Hematopoietic multipotent progenitor cell treated with erythropoietin and hydrocortisone succinate and interleukin-3 and kit ligand, for 6 days (in vitro differentiated cells): ENCODE results near the gene RNF111.

Experiments
- DNase-seq: peaks from one replicate; pipeline ENCODE4 v3.0.0-alpha.2; 2015

Gene RNF111

DNA sequence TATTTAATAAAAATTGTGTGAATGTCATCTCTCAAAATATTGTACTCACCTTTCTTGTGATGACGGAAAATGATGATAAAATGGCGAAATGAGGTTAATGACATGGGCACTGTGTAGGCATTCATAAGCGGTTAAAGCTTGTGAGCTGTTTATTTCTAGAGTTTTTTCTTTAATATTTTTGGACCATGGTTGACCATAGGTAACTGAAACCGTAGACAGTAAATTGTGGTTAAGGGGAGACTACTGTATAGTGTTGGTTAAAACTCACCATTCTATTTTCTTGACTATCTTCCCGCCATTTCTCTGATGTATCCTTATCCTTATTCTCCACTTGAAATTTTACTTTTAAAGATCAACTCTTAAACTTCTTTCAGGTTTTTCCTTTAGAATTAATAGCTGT is 14.5 kb downstream of the RNF111 start:
- no peak for DNase-seq

DNA sequence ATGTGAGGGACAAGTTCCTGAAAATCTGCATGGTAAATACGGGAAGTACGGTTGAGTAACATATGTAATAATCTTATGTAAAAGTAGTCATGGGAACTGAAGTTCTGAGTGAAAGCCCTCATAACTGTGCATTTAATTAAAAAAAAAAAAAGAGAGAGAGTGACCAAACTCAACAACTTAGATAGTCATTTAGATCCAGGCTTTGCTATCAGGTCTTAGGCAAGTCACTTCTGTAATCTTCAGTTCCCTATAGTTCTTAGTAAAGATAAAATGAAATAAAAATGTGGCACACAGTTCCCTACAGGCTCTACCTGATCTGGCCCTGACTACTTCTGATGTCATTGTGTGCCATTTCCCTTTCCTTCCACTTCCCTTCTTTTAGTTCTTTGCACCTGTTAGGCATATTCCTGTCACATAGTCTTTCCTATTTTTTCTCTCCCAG is 15.0 kb downstream of the RNF111 start:
- DNase-seq, result peak; percentile 69

DNA sequence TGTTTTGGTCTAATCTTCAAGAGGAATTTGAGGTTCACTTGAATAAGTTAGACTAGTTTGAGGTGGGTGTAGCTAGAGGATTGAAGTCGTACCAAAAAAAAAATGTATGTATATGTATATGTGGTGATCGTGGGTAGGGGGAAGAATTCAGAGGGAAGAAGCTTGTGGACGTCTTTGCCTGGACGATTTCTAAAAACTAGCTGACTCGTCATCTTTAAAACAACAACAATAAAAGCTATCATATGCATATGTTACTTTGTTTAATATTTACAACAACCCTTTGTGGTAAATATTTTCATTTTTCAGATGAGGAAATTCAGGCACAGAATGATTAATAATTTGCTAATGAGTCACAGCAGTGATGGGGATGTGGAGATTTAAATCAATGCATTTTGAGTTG is 18.1 kb downstream of the RNF111 start:
- no peak for DNase-seq

DNA sequence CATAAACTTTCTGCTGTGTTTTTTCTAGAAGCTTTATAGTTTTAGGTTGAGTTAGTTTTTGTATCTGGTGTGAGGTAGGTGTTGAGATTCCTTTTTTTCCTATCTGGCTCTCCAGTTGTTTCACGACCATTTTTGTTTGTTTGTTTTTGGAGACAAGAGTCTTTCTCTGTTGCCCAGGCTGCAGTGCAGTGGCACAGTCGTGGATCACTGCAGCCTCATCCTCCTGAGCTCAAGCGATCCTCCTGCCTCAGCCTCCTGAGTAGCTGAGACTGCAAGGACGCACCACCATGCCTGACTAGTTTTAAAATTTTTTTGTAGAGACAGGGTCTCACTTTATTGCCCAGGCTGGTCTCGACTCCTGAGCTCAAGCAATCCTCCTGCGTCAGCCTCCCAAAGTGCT is 20.6 kb downstream of the RNF111 start:
- DNase-seq, result no peak

DNA sequence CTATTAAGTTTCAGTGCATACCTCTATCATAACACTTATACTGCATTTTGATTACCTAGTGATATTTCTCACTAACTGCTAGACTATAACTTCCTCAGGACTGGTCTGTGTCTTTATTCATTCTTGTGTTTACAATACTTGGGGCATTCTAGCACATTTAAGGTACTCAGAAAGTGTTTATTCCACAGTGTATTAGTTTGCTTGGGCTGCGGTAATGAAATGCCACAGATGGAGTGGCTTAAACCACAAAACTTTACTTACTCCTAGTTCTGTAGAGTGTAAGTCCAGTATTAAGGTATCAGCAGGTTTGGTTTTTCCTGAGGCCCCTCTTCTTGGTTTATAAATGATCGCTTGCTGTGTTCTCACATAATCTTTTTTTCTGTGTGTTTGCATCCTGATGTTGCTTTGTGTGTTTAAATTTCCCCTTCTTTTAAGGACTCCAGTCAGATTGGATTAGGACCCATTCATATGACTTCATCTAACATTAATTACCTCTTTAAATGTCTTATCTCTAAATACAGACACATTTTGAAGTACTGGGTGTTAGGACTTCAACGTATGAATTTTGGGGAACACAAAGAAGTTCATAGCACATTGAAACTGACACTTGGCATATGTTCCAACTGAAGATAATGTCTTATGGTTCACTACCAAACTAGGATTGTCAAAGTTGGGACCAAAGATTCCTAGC is 23.9 kb downstream of the RNF111 start:
- peak; percentile 91 for DNase-seq

DNA sequence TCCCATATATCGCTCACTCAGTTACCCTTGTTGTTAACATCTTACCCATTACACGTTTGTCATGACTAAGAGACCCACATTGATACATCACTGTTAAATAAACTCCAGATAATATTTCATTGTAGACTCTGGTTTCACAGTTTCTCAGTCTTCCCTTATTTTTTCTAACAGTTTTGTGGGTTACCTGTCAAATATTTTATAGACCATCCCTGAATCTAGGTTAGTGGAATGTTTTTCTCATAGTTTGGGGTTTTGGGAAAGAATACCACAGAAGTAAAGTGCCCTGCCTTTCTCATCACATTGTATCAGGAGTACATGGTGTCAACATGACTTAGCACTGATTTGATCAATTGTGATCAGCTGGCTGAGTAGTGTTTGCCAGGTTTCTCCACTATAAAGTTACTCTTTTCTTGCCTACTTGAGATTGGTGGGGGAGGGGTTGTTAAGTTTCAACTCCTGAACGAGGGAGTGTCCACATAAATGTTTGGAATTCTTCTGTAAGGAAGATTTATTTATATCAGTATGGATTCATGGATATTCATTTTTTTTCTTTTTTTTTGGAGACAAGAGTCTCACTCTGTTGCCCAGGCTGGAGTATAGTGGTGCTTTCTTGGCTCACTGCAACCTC is 25.9 kb downstream of the RNF111 start:
- DNase-seq, result no peak

DNA sequence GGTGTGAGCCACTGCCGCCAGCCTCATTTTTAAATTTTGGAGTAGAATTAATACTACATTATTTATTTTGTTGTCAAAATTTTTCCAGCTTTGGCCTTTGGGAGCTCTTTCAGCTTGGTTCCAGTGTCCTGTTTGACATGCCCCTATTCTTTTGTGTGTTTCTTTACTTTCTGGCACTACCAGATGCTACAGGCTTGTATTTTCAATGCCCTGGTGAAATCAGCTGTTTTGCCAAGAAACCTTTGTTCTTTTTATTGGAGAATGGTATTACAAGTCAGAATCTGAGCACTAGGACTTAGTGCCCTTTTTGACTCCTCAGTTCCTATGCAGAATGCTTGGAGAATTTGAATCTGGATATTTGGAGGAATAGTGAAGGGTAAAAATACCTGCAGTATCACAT is 26.6 kb downstream of the RNF111 start:
- DNase-seq, result no peak

DNA sequence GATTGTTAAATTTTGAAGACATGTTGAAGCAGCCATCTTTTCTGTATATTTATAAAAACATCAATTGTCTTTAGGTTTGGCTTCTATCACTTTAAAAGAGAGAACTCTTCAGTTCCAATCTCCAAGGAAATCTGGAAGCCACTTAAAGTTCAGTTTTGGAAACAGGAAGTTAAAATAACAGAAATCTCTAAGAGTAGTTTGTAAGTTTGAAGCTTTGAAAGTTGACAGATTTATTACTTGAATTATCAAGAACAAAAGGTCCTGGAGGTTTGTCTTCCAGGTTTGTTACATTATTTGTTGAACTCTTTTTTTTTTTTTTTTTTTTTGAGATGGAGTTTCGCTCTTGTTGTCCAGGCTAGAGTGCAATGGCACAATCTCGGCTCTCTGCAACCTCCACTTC is 30.0 kb downstream of the RNF111 start:
- DNase-seq, result peak; percentile 25

DNA sequence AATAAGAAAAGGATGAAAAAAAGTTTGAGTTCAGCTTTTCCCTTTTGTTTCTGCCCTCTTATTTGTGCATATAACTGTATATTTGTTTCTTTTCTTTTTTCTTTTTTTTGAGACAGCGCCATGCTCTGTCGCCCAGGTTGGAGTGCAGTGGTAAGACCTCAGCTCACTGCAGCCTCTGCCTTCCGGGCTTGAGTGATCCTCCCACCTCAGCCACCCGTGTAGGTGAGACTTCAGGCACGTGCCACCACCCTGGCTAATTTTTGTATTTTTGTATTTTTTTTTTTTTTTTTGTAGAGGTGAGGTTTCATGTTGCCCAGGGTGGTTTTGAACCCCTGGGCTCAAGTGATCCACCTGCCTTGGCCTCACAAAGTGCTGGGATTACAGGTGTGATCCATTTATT is 31.4 kb downstream of the RNF111 start:
- no peak for DNase-seq

DNA sequence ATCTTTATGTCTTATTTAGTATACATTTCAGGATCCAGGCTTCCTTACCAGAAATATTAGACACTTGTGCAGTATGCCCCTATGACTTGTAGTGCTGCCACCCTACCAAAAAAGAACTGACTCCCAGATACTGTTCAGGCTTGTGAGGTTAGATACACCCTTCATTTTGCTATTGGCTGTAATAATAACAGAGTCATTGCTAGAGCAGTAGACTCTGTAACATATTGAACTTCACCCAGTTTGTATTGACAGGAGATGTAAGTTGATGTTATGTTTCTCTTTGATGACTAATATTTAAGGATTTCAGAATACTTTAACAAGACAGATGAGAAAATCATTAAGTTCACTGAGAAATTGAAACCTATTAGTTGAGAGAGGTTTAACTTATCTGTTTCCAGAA is 32.9 kb downstream of the RNF111 start:
- DNase-seq, result no peak

DNA sequence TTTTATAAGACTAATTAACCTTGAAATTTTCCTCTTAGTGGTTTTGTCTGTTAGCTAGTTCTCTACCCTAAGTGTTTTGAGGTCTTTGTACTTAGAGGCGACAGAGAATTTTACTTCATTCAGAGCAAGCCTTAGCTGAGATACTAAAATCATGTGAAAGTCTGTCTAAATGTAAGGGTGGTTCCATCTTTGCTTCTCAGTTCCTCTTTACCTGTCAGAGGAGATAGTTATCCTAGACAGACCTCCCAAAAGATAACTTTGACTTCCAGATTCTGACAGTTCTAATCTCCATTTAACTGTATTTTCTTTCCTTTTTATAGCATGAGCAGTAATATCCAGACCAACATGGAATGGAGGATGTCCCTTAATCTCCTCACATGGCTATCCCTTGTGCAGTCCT is 34.7 kb downstream of the RNF111 start:
- DNase-seq, result no peak

DNA sequence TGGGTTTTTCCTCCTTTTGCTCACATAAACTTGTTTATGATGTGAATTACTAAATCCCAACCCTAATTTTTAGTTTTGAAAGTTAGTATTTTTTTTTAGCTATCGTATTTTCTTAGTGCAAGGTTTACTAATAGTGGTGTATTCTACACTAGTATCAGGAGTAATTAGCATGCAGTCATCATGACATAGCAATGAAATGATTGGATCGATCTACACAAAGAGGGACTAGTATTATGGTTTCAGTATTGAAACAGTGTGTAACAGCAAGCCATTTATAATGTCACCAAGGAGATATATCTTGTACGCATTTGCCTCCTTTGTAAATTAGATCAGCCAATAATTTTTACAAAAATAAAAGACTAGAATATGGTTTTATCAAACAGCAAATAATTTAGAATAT is 38.7 kb downstream of the RNF111 start:
- no peak for DNase-seq

DNA sequence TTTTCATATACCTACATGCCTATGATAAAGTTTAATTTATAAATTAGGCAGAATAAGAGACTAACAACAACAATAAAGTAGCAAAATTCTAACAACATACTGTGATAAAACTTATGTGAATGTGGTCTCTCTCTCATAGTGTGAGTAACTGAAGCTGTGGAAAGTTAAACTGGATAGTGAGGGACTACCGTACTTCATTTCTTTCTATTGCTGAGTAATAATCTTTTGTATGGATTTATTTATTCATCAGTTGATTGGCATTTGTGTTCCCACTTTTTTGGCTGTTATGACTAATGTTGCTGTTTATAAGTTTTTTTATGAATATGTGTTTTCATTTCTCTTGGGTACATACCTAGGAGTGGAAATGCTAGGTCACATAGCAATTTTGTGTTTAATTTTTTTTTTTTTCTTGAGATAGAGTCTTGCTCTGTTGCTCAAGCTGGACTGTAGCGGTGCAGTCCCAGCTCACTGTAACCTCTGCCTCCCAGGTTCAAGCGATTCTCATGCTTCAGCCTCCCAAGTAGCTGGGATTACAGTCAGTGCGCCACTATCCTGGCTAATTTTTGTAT is 41.0 kb downstream of the RNF111 start:
- DNase-seq, result no peak

DNA sequence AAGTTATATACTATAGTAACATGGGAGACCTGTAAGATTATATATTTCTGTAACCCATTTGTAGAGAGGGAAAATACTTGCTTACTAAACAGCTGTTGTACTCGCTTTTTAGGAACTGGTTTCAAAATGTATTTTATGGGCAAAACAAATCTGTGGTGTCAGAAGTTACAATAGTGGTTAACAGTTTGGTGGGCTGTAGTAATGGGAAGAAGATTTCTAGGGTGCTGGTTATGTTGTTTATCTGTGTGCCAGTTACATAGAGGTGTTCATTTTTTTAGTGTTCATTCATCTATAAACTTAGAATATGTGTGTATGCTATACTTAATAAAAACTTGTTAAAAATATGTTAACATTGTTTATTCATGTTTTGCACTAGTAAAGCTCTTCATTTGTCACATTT is 42.1 kb downstream of the RNF111 start:
- DNase-seq, result no peak

DNA sequence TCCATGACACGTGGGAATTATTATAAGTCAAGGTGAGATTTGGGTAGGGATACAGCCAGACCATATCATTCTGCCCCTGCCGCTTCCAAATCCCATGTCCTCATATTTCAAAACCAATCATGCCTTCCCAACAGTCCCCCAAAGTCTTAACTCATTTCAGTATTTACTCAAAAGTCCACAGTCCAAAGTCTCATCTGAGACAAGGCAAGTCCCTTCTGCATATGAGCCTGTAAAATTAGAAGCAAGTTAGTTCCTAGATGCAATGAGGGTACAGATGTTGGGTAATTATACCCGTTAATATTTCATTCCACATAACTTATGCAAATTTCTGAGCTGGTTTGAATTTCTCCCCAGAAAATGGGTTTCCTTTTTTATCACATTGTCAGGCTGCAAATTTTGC is 47.7 kb downstream of the RNF111 start:
- DNase-seq, result no peak

DNA sequence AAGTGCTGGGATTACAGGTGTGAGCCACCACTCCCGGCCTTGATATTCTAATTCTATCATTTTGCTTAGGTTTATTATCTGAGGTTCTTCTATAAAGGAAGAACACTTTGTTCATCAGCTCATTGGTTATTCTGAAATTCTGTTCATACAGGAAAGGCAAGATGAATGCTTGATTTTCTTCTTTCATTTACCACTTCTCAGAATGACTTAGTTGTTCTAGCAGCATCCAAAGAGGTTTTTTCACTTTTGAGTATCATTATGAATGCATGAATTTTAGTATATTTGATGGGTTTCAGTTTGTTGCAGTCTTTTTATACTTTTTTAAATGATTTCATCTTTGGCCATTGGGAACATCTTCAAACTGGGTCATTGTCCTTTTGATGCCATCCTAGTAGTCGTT is 51.8 kb downstream of the RNF111 start:
- no peak for DNase-seq

DNA sequence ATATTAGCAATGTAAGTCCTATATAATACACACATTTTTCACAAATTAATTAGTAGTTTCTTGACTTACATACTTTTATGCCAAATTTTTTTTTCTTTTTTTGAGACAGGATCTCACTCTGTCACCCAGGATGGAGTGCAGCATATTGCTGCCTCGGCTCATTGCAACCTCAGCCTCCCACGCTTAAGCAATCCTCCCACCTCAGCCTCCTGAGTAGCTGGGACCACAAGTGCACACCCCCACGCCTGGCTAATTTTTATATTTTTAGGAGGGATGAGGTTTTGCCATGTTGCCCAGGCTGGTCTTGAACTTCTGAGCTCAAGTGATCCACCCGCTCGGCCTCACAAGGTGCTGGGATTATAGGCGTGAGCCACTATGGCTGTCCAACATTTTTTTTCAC is 54.6 kb downstream of the RNF111 start:
- DNase-seq, result no peak

DNA sequence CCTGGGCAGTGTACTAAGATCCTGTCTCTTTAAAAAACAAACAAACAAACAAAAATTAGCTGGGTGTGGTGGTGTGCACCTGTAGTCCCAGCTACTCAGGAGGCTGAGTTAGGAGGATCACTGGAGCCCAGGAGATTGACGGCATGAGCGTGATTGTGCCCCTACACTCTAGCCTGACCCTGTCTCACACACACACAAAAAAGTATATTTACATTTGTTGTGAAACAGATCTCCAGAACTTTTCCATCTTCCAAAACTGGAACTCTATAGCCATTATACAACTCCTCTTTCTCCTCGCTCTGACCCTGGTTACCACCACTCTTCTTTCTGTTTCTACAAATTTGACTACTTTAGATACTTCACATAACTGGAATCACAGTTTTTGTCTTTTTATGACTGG is 61.4 kb downstream of the RNF111 start:
- no peak for DNase-seq

DNA sequence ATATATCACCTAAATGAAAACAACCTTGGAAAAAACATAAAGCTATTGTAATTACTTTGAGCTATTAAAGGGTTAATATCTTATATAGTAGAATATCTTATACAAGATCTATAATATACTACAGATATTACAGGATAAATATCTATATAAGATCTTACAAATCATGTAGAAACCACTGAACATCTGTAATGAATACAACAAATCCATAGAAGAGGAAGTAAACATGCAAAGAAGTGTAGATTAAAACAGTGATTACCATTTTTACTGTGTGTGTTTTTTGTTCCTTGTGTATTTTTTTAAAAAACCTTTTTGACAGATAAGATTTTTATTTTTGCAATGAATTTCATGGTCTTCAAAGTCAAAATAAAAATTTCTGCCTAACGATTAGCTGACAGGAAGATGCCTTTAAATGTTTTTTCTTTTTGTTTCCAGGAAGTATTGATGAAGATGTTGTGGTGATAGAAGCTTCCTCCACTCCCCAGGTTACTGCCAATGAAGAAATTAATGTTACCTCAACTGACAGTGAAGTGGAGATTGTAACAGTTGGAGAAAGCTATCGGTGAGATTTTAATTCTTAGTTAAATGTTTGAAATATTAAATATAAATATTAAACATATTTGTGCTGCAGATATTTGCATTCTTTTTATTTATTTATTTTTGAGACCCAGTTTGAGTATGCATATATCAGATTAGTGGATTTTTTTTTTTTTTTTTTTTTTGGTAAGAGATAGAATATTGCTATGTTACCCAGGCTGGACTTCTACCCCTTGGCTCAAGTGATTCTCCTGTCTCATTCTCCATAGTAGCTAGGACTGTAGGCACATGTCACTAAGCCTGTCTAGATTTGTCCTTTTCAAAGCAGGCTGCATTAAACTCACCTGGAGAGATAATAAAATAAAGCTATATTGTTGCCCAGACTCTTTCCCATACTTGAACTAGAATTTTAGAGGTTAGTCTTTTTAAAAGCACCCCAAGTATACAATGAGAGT is 64.7 kb downstream of the RNF111 start:
- peak; percentile 43 for DNase-seq

DNA sequence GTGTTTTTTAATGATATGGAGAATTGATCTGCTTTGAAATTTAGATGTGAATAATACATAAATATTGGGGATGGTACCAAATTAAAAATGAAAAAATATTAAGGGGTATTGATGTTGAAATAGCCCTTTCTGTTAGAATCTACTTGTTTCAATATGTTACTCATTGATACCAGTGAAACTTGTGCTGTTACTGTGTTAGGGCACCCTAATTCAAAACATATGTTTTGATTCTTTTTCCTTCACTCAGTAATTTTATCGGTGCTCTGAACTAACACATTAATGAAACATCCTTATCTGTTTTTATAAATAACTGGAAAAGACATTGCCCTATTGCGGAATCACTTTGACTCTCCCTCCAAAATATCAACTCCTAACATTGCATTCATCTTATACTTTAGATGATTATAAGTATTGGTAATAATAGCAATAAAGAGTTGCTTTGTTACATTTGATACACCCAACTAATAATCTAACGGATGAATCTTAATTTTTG is 65.5 kb downstream of the RNF111 start:
- DNase-seq, result no peak

DNA sequence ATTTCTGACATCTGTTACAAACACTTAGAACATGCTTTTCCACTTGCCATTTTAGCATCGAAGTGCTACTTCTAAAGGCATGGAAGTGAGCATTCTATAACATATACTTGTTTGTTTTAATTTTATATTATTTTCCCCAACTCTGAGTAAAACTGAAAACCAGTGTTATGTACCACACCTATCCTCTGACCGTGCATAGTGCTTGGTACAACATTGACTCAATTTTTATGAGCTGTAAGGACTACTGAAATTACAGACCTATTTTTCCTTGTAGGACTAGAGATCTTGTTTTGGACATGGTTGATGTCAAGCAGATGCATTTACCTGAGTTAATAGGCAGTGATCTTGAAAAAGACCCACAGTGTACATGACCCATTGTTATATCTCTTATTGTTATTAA is 66.0 kb downstream of the RNF111 start:
- DNase-seq, result no peak

DNA sequence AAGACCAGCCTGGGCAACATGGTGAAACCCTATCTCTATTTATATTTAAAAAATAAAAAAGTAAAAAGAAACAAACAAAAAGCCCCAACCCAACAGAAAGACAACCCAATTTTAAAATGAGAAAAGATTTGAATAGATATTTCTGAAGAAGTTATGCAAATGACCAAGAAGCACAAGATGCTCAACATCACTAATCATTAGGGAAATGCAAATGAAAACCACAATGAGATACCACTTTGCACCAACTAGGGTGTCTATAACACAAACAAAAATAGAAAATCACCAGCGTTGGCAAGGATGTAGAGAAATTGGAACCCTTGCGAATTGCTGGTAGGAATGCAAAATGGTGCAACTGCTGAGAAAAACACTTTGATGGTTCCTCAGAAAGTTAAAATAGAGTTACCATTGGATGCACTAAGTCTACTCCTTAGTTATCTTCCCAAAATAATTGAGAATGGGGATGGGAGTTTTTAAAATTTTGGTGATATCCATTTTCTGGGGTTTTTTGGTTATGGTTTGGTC is 71.7 kb downstream of the RNF111 start:
- no peak for DNase-seq

DNA sequence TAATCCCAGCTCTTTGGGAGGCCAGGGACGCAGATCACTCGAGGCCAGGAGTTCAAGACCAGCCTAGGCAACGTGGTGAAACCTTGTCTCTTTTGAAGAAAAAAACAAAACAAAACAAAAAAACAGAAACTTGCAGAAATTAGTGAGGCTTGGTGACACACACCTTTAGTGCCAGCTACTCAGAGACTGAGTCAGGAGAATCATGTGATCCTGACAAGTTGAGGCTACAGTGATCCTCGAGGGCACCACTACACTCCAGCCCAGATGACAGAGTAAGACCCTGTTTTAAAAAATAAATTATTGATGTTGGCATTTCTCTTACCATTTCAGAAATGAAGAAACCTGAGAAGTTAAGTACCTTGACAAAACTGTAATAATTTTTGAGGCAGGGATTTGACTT is 72.9 kb downstream of the RNF111 start:
- DNase-seq, result no peak
